Measurements from ENCODE around the gene GLIS1.

The GLIS1 gene

GRCh38 chr1:53616927-53617326, 122.0 kb downstream of the GLIS1 start:
- H3K36me3 ChIP-seq (ENCODE audit: insufficient read depth, low read length): no peaks in the 10 kb centered on the region
- no peak for ATAC-seq (ENCODE audit: insufficient read depth, low read depth)
- no peaks in the 10 kb centered on the region for H4K20me1 ChIP-seq (ENCODE audit: insufficient read depth, low read length)
- no peak for DNase-seq
- H3K4me1 ChIP-seq (ENCODE audit: insufficient read depth, low read length): no peaks in the 10 kb centered on the region
- H3K27me3 ChIP-seq (ENCODE audit: insufficient read depth, low read length, poor library complexity): peaks cover 3% of the 10 kb centered on the region
- H3K4me3 ChIP-seq (ENCODE audit: low read depth in 1 of 2, low read length in 2 of 2): no peak overlapping the region
- no peaks in the 10 kb centered on the region for H3K9me3 ChIP-seq (ENCODE audit: insufficient read depth, low read length, severe bottlenecking)
- no peak overlapping the region for H3K9ac ChIP-seq (ENCODE audit: low read depth, low read length)
- no peak overlapping the region for H3K4me2 ChIP-seq (ENCODE audit: insufficient read depth, low read length)
- no peaks in the 10 kb centered on the region for H3K79me2 ChIP-seq (ENCODE audit: insufficient read depth, low read length)
- no peak overlapping the region for H2AFZ ChIP-seq (ENCODE audit: low read depth, low read length)
- H3K27ac ChIP-seq (ENCODE audit: low read length): no peak overlapping the region
- no peak for TF ChIP-seq EZH2 (IDR thresholded peaks at IDR 0.05; ENCODE audit: borderline replicate concordance, low read depth, low read length, severe bottlenecking)
- TF ChIP-seq, protein P1, sequence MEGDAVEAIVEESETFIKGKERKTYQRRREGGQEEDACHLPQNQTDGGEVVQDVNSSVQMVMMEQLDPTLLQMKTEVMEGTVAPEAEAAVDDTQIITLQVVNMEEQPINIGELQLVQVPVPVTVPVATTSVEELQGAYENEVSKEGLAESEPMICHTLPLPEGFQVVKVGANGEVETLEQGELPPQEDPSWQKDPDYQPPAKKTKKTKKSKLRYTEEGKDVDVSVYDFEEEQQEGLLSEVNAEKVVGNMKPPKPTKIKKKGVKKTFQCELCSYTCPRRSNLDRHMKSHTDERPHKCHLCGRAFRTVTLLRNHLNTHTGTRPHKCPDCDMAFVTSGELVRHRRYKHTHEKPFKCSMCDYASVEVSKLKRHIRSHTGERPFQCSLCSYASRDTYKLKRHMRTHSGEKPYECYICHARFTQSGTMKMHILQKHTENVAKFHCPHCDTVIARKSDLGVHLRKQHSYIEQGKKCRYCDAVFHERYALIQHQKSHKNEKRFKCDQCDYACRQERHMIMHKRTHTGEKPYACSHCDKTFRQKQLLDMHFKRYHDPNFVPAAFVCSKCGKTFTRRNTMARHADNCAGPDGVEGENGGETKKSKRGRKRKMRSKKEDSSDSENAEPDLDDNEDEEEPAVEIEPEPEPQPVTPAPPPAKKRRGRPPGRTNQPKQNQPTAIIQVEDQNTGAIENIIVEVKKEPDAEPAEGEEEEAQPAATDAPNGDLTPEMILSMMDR (IDR thresholded peaks at IDR 0.05; ENCODE audit: borderline replicate concordance, extremely low read depth, low read length, poor library complexity, severe bottlenecking): no peak

DNA sequence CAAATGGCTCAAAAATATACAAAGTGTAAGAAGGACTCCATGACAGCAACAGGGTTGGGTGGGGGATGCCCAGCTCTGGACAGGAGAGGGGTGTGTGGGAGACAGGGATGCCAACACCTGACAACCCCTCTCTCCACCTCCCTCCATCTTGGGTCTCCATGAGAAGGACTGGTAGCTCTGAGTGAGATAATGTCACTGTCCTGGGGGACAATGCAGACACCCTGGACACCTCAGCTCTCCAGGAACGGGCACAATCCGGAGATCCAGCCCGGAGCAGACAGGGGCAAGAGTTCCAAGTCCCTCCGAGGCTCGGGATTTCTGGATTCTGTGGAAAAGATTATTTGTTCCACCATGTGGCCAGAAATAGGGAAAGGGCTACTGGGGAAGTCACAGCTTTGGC, 122.5 kb downstream of the GLIS1 start:
- Histone ChIP-seq H3K4me2 (ENCODE audit: insufficient read depth, low read length) (no peak overlapping the region), H2AFZ (ENCODE audit: low read depth, low read length) (no peak overlapping the region), H3K36me3 (ENCODE audit: insufficient read depth, low read length) (no peaks in the 10 kb centered on the region), H3K27ac (ENCODE audit: low read length) (no peak overlapping the region), H3K9me3 (ENCODE audit: insufficient read depth, low read length, severe bottlenecking) (peaks cover 3% of the 10 kb centered on the region), H3K4me3 (ENCODE audit: low read depth in 1 of 2, low read length in 2 of 2) (no peak overlapping the region), H3K79me2 (ENCODE audit: insufficient read depth, low read length) (no peaks in the 10 kb centered on the region), H4K20me1 (ENCODE audit: insufficient read depth, low read length) (no peaks in the 10 kb centered on the region), H3K9ac (ENCODE audit: low read depth, low read length) (no peak overlapping the region), H3K27me3 (ENCODE audit: insufficient read depth, low read length, poor library complexity) (no peaks in the 10 kb centered on the region), H3K4me1 (ENCODE audit: insufficient read depth, low read length) (no peaks in the 10 kb centered on the region)
- DNase-seq (no peak), ATAC-seq (ENCODE audit: insufficient read depth, low read depth) (no peak)
- TF ChIP-seq, protein P1 (IDR thresholded peaks at IDR 0.05; ENCODE audit: borderline replicate concordance, extremely low read depth, low read length, poor library complexity, severe bottlenecking): no peak
- no peak for TF ChIP-seq EZH2 (IDR thresholded peaks at IDR 0.05; ENCODE audit: borderline replicate concordance, low read depth, low read length, severe bottlenecking)

GRCh38 chr1:53615101-53615500, 123.9 kb downstream of the GLIS1 start:
- Histone ChIP-seq H3K79me2 (ENCODE audit: insufficient read depth, low read length) (no peaks in the 10 kb centered on the region), H3K27me3 (ENCODE audit: insufficient read depth, low read length, poor library complexity) (no peaks in the 10 kb centered on the region), H3K27ac (ENCODE audit: low read length) (no peak overlapping the region), H3K4me1 (ENCODE audit: insufficient read depth, low read length) (no peaks in the 10 kb centered on the region), H4K20me1 (ENCODE audit: insufficient read depth, low read length) (no peaks in the 10 kb centered on the region), H3K9me3 (ENCODE audit: insufficient read depth, low read length, severe bottlenecking) (peaks cover 15% of the 10 kb centered on the region), H3K9ac (ENCODE audit: low read depth, low read length) (no peak overlapping the region), H3K36me3 (ENCODE audit: insufficient read depth, low read length) (no peaks in the 10 kb centered on the region), H3K4me3 (ENCODE audit: low read depth in 1 of 2, low read length in 2 of 2) (no peak overlapping the region), H3K4me2 (ENCODE audit: insufficient read depth, low read length) (no peak overlapping the region), H2AFZ (ENCODE audit: low read depth, low read length) (no peak overlapping the region)
- ATAC-seq (ENCODE audit: insufficient read depth, low read depth): no peak
- TF ChIP-seq, protein P1 (IDR thresholded peaks at IDR 0.05; ENCODE audit: borderline replicate concordance, extremely low read depth, low read length, poor library complexity, severe bottlenecking): no peak
- no peak for TF ChIP-seq EZH2 (IDR thresholded peaks at IDR 0.05; ENCODE audit: borderline replicate concordance, low read depth, low read length, severe bottlenecking)
- DNase-seq: no peak

All from DND-41 (cell line).